ENCODE data around the gene CCDC142. TPM values are rescaled to one million over a fixed set of nuclear protein-coding genes. Genes with fewer than 3 reads are reported as not detected.

CCDC142 gene
- total and polyA plus RNA-seq, 9 of the 15 experiments (the other 6 are each of a cell fraction or from before 2014, with no cell fraction given), result 0.55 to 11.7 (median 7.2) TPM

- ATAC-seq (no peak), DNase-seq (ENCODE audit: extremely low read depth in 1 of 4, low spot score in 3 of 4) (no peak), FAIRE-seq (no peak)
- H3K9me1 ChIP-seq (ENCODE audit: control insufficient read depth, insufficient read depth, low read length), result no peaks in the 10 kb centered on the region
- H3K4me1 ChIP-seq (replicated peaks in 1 of 2; ENCODE audit: control insufficient read depth in 2 of 2, insufficient read depth in 2 of 2, low read length in 2 of 2), result peaks cover 11 to 39% of the 10 kb centered on the region in 2 experiments; a peak in 4 of 5 replicates
- 95% methylated on average over 23 of the region's 61 CpGs for WGBS (ENCODE audit: insufficient coverage, low coverage, missing lambda C conversion rate)
- no TSS peak for BruUV-seq (replicated peaks)
- no peak overlapping the region for H2AFZ ChIP-seq (ENCODE audit: low read depth, low read length)
- H3K79me2 ChIP-seq (ENCODE audit: control insufficient read depth, insufficient read depth, low read length), result peaks cover 5% of the 10 kb centered on the region; the same call in 1 of the 3 replicates
- TF ChIP-seq POLR2AphosphoS2 (IDR thresholded peaks at IDR 0.05; ENCODE audit: low read length), result no peak
- no peak for TF ChIP-seq KLF6 (CRISPR knock-in tag; IDR thresholded peaks at IDR 0.05; ENCODE audit: borderline replicate concordance)
- TF ChIP-seq POLR2A (conservative IDR thresholded peaks at IDR 0.05), result 0 out of 2 replicates have a peak, but pooled peaks have one; percentile 36
- peak; percentile 73 for TF ChIP-seq POLR2G (IDR thresholded peaks at IDR 0.05; ENCODE audit: low read depth, low read length)
- no peak for TF ChIP-seq NFATC3 (IDR thresholded peaks at IDR 0.05)
- TF ChIP-seq RBFOX2 (IDR thresholded peaks at IDR 0.05; ENCODE audit: low read depth, low read length), result peak; percentile 40
- TF ChIP-seq ZNF740 (CRISPR knock-in tag; IDR thresholded peaks at IDR 0.05), result no peak
- TF ChIP-seq ZNF740 (tag; IDR thresholded peaks at IDR 0.05), result no peak
- peak; percentile 67; the same call in 1 of the 2 replicates for TF ChIP-seq TAF15 (IDR thresholded peaks at IDR 0.05; ENCODE audit: low read depth, low read length)
- peak; percentile 67 for TF ChIP-seq ZBTB33 (CRISPR knock-in tag; IDR thresholded peaks at IDR 0.05)
- no peak overlapping the region for H3K9ac ChIP-seq (ENCODE audit: insufficient read depth in 1 of 2, low read depth in 2 of 2, low read length in 2 of 2)
- in situ Hi-C loops (cut with MboI), result no loop called here
- peaks cover 15% of the 10 kb centered on the region; the same call in 2 of the 3 replicates for H3K36me3 ChIP-seq (ENCODE audit: control insufficient read depth, insufficient read depth, low read length)
- H3K4me3 ChIP-seq, result no peak overlapping the region
- no peaks in the 10 kb centered on the region for H4K20me1 ChIP-seq (replicated peaks; ENCODE audit: control insufficient read depth, insufficient read depth, low read length)
- no peak overlapping the region for H3K27ac ChIP-seq (ENCODE audit: extremely low read depth, low read depth, low read length)
- no peaks in the 10 kb centered on the region for H3K27me3 ChIP-seq (ENCODE audit: control insufficient read depth in 2 of 2, insufficient read depth in 2 of 2, low read length in 2 of 2)
- H3K9me3 ChIP-seq (replicated peaks; ENCODE audit: control insufficient read depth, insufficient read depth, low read depth, low read length), result no peaks in the 10 kb centered on the region
- H3K4me2 ChIP-seq (ENCODE audit: insufficient read depth, low read length), result no peak overlapping the region
- intact Hi-C loops (cut with micrococcal nuclease), result no loop called here
- ChIA-PET CTCF (ENCODE audit: low intra/inter-chr PET ratio) (no interaction called here), POLR2A (no interaction called here)
These were observed 15.1 kb upstream of the CCDC142 start for GRCh38 chr2:74497777-74498499.

All from K562 (cell line).